Neuron (in vitro differentiated cells): ENCODE results near the gene FHIT.

ENCODE experiments used
- H2AFZ ChIP-seq: one replicate; pipeline ENCODE4 v1.6.1; 2013; ENCODE audit warnings: low read depth, mild to moderate bottlenecking, inconsistent platforms, low read length, moderate library complexity
- H3K27me3 ChIP-seq: one replicate; pipeline ENCODE4 v1.6.1; 2013; ENCODE audit warnings: low read length; ENCODE audit not compliant: insufficient read depth
- H3K36me3 ChIP-seq: one replicate; pipeline ENCODE4 v1.6.1; 2013; ENCODE audit warnings: low read length; ENCODE audit not compliant: insufficient read depth
- H3K4me1 ChIP-seq: one replicate; pipeline ENCODE4 v1.6.1; 2013; ENCODE audit warnings: low read length; ENCODE audit not compliant: insufficient read depth
- H3K4me3 ChIP-seq: 2 replicates; pipeline ENCODE4 v1.5.1; 2013; ENCODE audit warnings: mild to moderate bottlenecking, low read length, moderate library complexity
- H3K9me3 ChIP-seq: one replicate; pipeline ENCODE4 v1.6.1; 2013; ENCODE audit warnings: low read length

Gene FHIT

GRCh38 chr3:60126511-60127304 is 1124.5 kb downstream of the FHIT start:
- H2AFZ ChIP-seq: no peak overlapping the region
- no peak overlapping the region for H3K4me3 ChIP-seq
- H3K9me3 ChIP-seq: no peaks in the 10 kb centered on the region
- H3K27me3 ChIP-seq: no peaks in the 10 kb centered on the region
- no peaks in the 10 kb centered on the region for H3K4me1 ChIP-seq
- no peaks in the 10 kb centered on the region for H3K36me3 ChIP-seq

GRCh38 chr3:60125686-60126085 is 1125.6 kb downstream of the FHIT start:
- Histone ChIP-seq H3K9me3 (no peaks in the 10 kb centered on the region), H2AFZ (no peak overlapping the region), H3K36me3 (no peaks in the 10 kb centered on the region), H3K27me3 (no peaks in the 10 kb centered on the region), H3K4me1 (no peaks in the 10 kb centered on the region), H3K4me3 (no peak overlapping the region)

- H3K27me3 ChIP-seq: no peaks in the 10 kb centered on the region
- H3K9me3 ChIP-seq: no peaks in the 10 kb centered on the region
- H2AFZ ChIP-seq: no peak overlapping the region
- no peak overlapping the region for H3K4me3 ChIP-seq
- no peaks in the 10 kb centered on the region for H3K36me3 ChIP-seq
- H3K4me1 ChIP-seq: no peaks in the 10 kb centered on the region
These were observed 1131.0 kb downstream of the FHIT start for GRCh38 chr3:60120245-60120644.

- Histone ChIP-seq H3K9me3 (no peaks in the 10 kb centered on the region), H3K4me3 (no peak overlapping the region), H2AFZ (no peak overlapping the region)
These were observed 1137.1 kb downstream of the FHIT start for GRCh38 chr3:60114191-60114590.

GRCh38 chr3:60107275-60107674 is 1144.0 kb downstream of the FHIT start:
- Histone ChIP-seq H3K4me3 (no peak overlapping the region), H3K36me3 (no peaks in the 10 kb centered on the region), H3K4me1 (peaks cover 18% of the 10 kb centered on the region), H3K9me3 (no peaks in the 10 kb centered on the region), H3K27me3 (no peaks in the 10 kb centered on the region), H2AFZ (no peak overlapping the region)

More at GRCh38 chr3:60114191-60114590, 1137.1 kb downstream of the FHIT start:
- no peaks in the 10 kb centered on the region for H3K27me3 ChIP-seq
- H3K36me3 ChIP-seq: no peaks in the 10 kb centered on the region
- no peaks in the 10 kb centered on the region for H3K4me1 ChIP-seq

- no peak overlapping the region for H3K4me3 ChIP-seq
- H3K4me1 ChIP-seq: peaks cover 18% of the 10 kb centered on the region
- no peaks in the 10 kb centered on the region for H3K27me3 ChIP-seq
- H3K9me3 ChIP-seq: no peaks in the 10 kb centered on the region
- no peaks in the 10 kb centered on the region for H3K36me3 ChIP-seq
- no peak overlapping the region for H2AFZ ChIP-seq
These were observed 1149.1 kb downstream of the FHIT start for GRCh38 chr3:60102154-60102553.

- no peaks in the 10 kb centered on the region for H3K36me3 ChIP-seq
- H3K27me3 ChIP-seq: no peaks in the 10 kb centered on the region
- no peak overlapping the region for H2AFZ ChIP-seq
- no peak overlapping the region for H3K4me3 ChIP-seq
- no peaks in the 10 kb centered on the region for H3K9me3 ChIP-seq
- peaks cover 18% of the 10 kb centered on the region for H3K4me1 ChIP-seq
These were observed 1149.6 kb downstream of the FHIT start for GRCh38 chr3:60101621-60102020.

GRCh38 chr3:60096403-60096802 is 1154.8 kb downstream of the FHIT start:
- Histone ChIP-seq H2AFZ (no peak overlapping the region), H3K27me3 (peaks cover 3% of the 10 kb centered on the region), H3K36me3 (no peaks in the 10 kb centered on the region), H3K9me3 (no peaks in the 10 kb centered on the region), H3K4me3 (no peak overlapping the region), H3K4me1 (no peaks in the 10 kb centered on the region)

GRCh38 chr3:60095930-60096329 is 1155.3 kb downstream of the FHIT start:
- H3K4me1 ChIP-seq: no peaks in the 10 kb centered on the region
- no peaks in the 10 kb centered on the region for H3K9me3 ChIP-seq
- H2AFZ ChIP-seq: no peak overlapping the region
- H3K27me3 ChIP-seq: peaks cover 3% of the 10 kb centered on the region
- no peaks in the 10 kb centered on the region for H3K36me3 ChIP-seq
- no peak overlapping the region for H3K4me3 ChIP-seq

- no peak overlapping the region for H2AFZ ChIP-seq
- no peaks in the 10 kb centered on the region for H3K4me1 ChIP-seq
- H3K27me3 ChIP-seq: peaks cover 3% of the 10 kb centered on the region
- H3K9me3 ChIP-seq: no peaks in the 10 kb centered on the region
- H3K4me3 ChIP-seq: no peak overlapping the region
- H3K36me3 ChIP-seq: no peaks in the 10 kb centered on the region
These were observed 1155.7 kb downstream of the FHIT start for GRCh38 chr3:60095516-60095915.

- no peaks in the 10 kb centered on the region for H3K4me1 ChIP-seq
- no peak overlapping the region for H3K4me3 ChIP-seq
- no peaks in the 10 kb centered on the region for H3K36me3 ChIP-seq
- H3K9me3 ChIP-seq: no peaks in the 10 kb centered on the region
- peaks cover 3% of the 10 kb centered on the region for H3K27me3 ChIP-seq
- H2AFZ ChIP-seq: no peak overlapping the region
These were observed 1156.8 kb downstream of the FHIT start for GRCh38 chr3:60094392-60094947.

GRCh38 chr3:60090548-60090947 is 1160.7 kb downstream of the FHIT start:
- Histone ChIP-seq H3K4me3 (no peak overlapping the region), H2AFZ (no peak overlapping the region)

GRCh38 chr3:60086811-60087210 is 1164.4 kb downstream of the FHIT start:
- H3K4me1 ChIP-seq: no peaks in the 10 kb centered on the region
- H2AFZ ChIP-seq: no peak overlapping the region
- no peaks in the 10 kb centered on the region for H3K36me3 ChIP-seq
- H3K27me3 ChIP-seq: no peaks in the 10 kb centered on the region
- no peaks in the 10 kb centered on the region for H3K9me3 ChIP-seq
- no peak overlapping the region for H3K4me3 ChIP-seq

More at GRCh38 chr3:60090548-60090947, 1160.7 kb downstream of the FHIT start:
- H3K36me3 ChIP-seq: no peaks in the 10 kb centered on the region
- H3K4me1 ChIP-seq: no peaks in the 10 kb centered on the region
- peaks cover 3% of the 10 kb centered on the region for H3K27me3 ChIP-seq
- H3K9me3 ChIP-seq: no peaks in the 10 kb centered on the region
